Natural killer cell (primary cell): ENCODE measurements around the gene HABP2. TPM values are rescaled to one million over a fixed set of nuclear protein-coding genes. Genes with fewer than 3 reads are reported as not detected.

Experiments used
- ATAC-seq, 3 donors: fragments of 150-1000 bp in 2 of 3; fragments of 200-7000 bp in 1 of 3; cut with Tn5 transposase; 1 replicate in 1 of 3; 2 replicates in 2 of 3; pipeline ENCODE4 v1.10.0; 2021; ENCODE audit warnings: mild to moderate bottlenecking in 2 of 3, moderate library complexity in 2 of 3
- DNase-seq, 2 donors: peaks; one replicate each; pipeline versions ENCODE4 v3.0.0 to v3.0.0-alpha.2; 2013 to 2021; ENCODE audit warnings: mixed read lengths in 1 of 2
- H3K27ac ChIP-seq: one replicate; pipeline ENCODE4 v1.5.1; 2013; ENCODE audit warnings: mild to moderate bottlenecking, low read length
- H3K27me3 ChIP-seq: one replicate; pipeline ENCODE4 v1.6.1; 2013; ENCODE audit warnings: low read length; ENCODE audit not compliant: control insufficient read depth, insufficient read depth
- H3K36me3 ChIP-seq: one replicate; pipeline ENCODE4 v1.6.1; 2013; ENCODE audit warnings: low read length; ENCODE audit not compliant: control insufficient read depth, insufficient read depth
- H3K4me1 ChIP-seq: one replicate; pipeline ENCODE4 v1.6.1; 2013; ENCODE audit warnings: low read length; ENCODE audit not compliant: control insufficient read depth, insufficient read depth
- H3K4me3 ChIP-seq: one replicate; pipeline ENCODE4 v1.5.1; 2013; ENCODE audit warnings: low read length
- H3K9me3 ChIP-seq: one replicate; pipeline ENCODE4 v1.6.1; 2013; ENCODE audit warnings: low read length; ENCODE audit not compliant: control insufficient read depth, insufficient read depth
- H3K27ac Mint-ChIP-seq, 2 donors: one replicate each; pipeline ENCODE4 v1.8.0; 2022; ENCODE audit warnings: mild to moderate bottlenecking in 2 of 2, mixed read lengths in 2 of 2, moderate library complexity in 1 of 2
- H3K27me3 Mint-ChIP-seq, 2 donors: one replicate each; pipeline ENCODE4 v1.8.0; 2022; ENCODE audit warnings: low read depth in 2 of 2, mixed read lengths in 2 of 2
- H3K36me3 Mint-ChIP-seq: one replicate; pipeline ENCODE4 v1.8.0; 2022; ENCODE audit warnings: mixed read lengths
- H3K4me1 Mint-ChIP-seq, 2 donors: one replicate each; pipeline ENCODE4 v1.8.0; 2022; ENCODE audit warnings: mixed read lengths in 2 of 2
- H3K4me3 Mint-ChIP-seq: one replicate; pipeline ENCODE4 v1.8.0; 2022; ENCODE audit warnings: mild to moderate bottlenecking, moderate library complexity, mixed read lengths
- H3K9me3 Mint-ChIP-seq, 2 donors: one replicate each; pipeline ENCODE4 v1.8.0; 2022; ENCODE audit warnings: mixed read lengths in 2 of 2
- WGBS: methylation state at CpG from one replicate; pipeline ENCODE4 v1.1.7; 2013; ENCODE audit warnings: missing lambda C conversion rate; ENCODE audit not compliant: insufficient coverage; 5-methylcytosine and 5-hydroxymethylcytosine counted together
- intact Hi-C: fragments of 100-400 bp; cut with micrococcal nuclease; formaldehyde crosslinking; loops from one replicate; pipeline ENCODE4 v1.14.2; 2022
- total RNA-seq, 4 donors: library from RNA; stranded (reverse); fragments of 120-200 nt in 1 of 4; gene quantifications; one replicate each; pipeline versions ENCODE4 v1.2.3 to v1.2.4, GENCODE V29; 2013 to 2022
- TF ChIP-seq, protein P1 (sequence below): fragments of 200-600 bp; IDR thresholded peaks from one replicate; pipeline ENCODE4 v1.8.0; 2022; ENCODE audit warnings: antibody characterized with exemption

HABP2 gene
- total RNA-seq, 3 donors from 2014 or later (not counting 1 experiment from before 2014, with no cell fraction given), result not detected

DNA sequence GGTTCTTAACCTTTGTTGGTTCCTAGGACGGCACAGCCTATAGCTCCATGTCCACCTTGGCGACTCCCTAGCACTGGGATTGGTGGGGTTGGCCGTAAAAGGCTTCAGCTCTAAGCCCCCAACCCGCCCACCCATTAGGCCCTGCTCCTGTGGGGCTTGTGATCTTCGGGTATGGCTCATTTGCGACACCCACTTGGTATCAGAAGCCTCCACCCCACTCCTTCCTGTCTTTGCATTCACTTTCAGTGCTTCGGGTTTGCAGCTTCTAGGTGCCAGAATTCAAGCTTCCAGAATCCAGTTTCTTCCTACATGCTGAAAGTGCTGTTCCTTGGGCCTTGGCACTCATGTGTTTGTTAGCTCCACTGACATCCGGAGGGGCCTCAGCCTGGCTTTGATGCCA, 39.5 kb downstream of the HABP2 start:
- Histone ChIP-seq H3K36me3 (no peaks in the 10 kb centered on the region), H3K27ac (no peak overlapping the region), H3K27me3 (no peaks in the 10 kb centered on the region), H3K9me3 (no peaks in the 10 kb centered on the region), H3K4me3 (no peak overlapping the region), H3K4me1 (no peaks in the 10 kb centered on the region)
- no peak for DNase-seq
- TF ChIP-seq, protein P1, sequence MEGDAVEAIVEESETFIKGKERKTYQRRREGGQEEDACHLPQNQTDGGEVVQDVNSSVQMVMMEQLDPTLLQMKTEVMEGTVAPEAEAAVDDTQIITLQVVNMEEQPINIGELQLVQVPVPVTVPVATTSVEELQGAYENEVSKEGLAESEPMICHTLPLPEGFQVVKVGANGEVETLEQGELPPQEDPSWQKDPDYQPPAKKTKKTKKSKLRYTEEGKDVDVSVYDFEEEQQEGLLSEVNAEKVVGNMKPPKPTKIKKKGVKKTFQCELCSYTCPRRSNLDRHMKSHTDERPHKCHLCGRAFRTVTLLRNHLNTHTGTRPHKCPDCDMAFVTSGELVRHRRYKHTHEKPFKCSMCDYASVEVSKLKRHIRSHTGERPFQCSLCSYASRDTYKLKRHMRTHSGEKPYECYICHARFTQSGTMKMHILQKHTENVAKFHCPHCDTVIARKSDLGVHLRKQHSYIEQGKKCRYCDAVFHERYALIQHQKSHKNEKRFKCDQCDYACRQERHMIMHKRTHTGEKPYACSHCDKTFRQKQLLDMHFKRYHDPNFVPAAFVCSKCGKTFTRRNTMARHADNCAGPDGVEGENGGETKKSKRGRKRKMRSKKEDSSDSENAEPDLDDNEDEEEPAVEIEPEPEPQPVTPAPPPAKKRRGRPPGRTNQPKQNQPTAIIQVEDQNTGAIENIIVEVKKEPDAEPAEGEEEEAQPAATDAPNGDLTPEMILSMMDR, result no peak
- H3K4me3 Mint-ChIP-seq, result no peak overlapping the region
- H3K9me3 Mint-ChIP-seq, result no peaks in the 10 kb centered on the region
- 74% methylated on average over 7 of the region's 8 CpGs for WGBS
- peaks cover 3 to 7% of the 10 kb centered on the region in 2 donors for H3K27me3 Mint-ChIP-seq
- H3K36me3 Mint-ChIP-seq, result no peaks in the 10 kb centered on the region
- no peaks in the 10 kb centered on the region for H3K4me1 Mint-ChIP-seq
- intact Hi-C loops, result no loop called here
- no peak overlapping the region for H3K27ac Mint-ChIP-seq
- no peak for ATAC-seq

DNA sequence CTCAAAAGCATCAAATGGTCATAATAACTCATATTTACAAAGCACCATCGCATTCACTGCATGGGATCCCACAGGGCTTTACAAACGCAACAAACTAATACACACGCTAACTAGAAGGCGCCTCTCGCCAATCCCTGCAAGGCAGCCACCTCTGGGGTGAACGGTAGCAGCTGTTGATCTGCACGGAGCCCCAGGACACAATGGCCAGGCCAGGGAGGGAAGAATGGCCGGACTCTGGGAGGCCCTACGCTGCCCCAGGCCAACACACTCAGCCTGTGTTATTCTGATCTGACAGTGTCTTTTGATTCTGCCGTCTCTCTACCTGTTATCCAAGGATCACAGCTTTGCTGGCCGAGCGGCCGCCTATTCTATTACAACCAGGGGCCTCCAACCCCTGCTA, 41.8 kb downstream of the HABP2 start:
- ATAC-seq, result no peak
- intact Hi-C loops, result no loop called here
- Histone ChIP-seq H3K4me1 (no peaks in the 10 kb centered on the region), H3K9me3 (no peaks in the 10 kb centered on the region), H3K4me3 (no peak overlapping the region), H3K27ac (no peak overlapping the region), H3K27me3 (no peaks in the 10 kb centered on the region), H3K36me3 (no peaks in the 10 kb centered on the region)
- TF ChIP-seq, protein P1, result no peak
- Mint-ChIP-seq H3K27me3 (peaks cover 3 to 7% of the 10 kb centered on the region in 2 donors), H3K36me3 (no peaks in the 10 kb centered on the region), H3K27ac (no peak overlapping the region), H3K9me3 (no peaks in the 10 kb centered on the region), H3K4me3 (no peak overlapping the region), H3K4me1 (no peaks in the 10 kb centered on the region)
- DNase-seq, result no peak
- 92% methylated on average over 13 of the region's 13 CpGs for WGBS

DNA sequence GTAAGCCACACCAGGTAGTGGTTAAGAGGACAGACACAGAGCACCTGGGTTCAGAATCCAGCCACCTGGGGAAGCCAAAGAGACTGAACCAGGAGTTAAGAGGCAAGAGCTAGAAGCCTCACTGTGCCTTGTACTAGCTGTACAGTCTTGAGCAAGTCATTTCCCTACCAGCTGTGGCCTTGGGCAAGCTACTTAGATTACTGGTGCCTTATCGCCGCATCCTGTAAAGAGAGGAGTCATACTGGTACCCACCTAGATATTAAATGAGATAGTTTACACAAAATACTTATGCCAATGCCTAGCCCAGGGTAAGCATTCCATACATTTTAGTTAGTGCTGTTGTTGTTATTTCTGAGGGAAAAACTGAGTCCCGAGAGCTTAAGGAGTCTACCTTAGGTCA, 47.7 kb downstream of the HABP2 start:
- no peaks in the 10 kb centered on the region for H3K4me1 Mint-ChIP-seq
- TF ChIP-seq, protein P1, result no peak

DNA sequence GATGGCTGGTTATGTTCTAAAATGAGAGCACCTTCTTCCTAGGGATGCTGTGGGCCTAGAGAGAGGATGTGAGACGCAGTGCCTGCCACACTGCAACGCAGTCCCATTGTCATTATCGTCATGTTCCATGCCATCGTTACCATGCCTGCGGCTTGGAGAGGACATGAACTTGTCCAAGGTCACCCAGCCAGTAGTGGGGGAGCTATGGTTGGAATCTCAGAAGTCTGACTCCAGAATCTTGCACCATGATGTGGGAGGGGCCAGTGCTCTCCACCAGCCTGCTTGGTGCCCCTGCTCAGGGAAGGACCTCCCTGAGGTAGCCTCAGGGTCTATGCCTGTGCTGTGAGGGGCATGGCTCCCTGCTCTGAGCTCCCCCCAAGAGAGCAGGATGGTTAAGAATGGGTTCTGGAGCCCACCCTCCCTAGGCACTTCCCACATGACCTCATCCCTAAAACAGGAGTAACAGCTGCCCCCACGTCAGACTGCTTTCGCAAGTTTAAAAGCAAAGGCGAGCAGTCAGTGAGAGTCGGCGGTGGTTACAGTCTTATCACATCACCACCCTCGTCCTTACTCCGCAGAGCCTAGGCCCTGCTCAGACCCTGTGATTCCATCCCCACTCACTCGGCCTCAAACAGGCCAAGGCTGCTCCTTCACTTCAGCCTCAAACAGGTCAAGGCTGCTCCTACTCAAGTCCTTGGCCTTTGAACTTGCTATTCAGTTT, 50.4 kb downstream of the HABP2 start:
- Mint-ChIP-seq H3K9me3 (no peaks in the 10 kb centered on the region), H3K27ac (no peak overlapping the region), H3K27me3 (peaks cover 0 to 6% of the 10 kb centered on the region in 2 donors), H3K4me1 (no peaks in the 10 kb centered on the region), H3K4me3 (no peak overlapping the region), H3K36me3 (no peaks in the 10 kb centered on the region)
- Histone ChIP-seq H3K27me3 (no peaks in the 10 kb centered on the region), H3K9me3 (no peaks in the 10 kb centered on the region), H3K36me3 (no peaks in the 10 kb centered on the region), H3K4me1 (no peaks in the 10 kb centered on the region), H3K4me3 (no peak overlapping the region), H3K27ac (no peak overlapping the region)
- 87% methylated on average over 13 of the region's 13 CpGs for WGBS
- DNase-seq (no peak), ATAC-seq (peak in 1 of 3 donors; percentile 8)
- intact Hi-C loops, result no loop called here
- TF ChIP-seq, protein P1, result no peak

More for the DNA sequence above, 47.7 kb downstream of the HABP2 start:
- no peaks in the 10 kb centered on the region for H3K27me3 ChIP-seq
- ATAC-seq (no peak), DNase-seq (no peak)
- H3K36me3 Mint-ChIP-seq, result no peaks in the 10 kb centered on the region
- no peaks in the 10 kb centered on the region for H3K9me3 Mint-ChIP-seq
- H3K27ac ChIP-seq, result no peak overlapping the region
- no peaks in the 10 kb centered on the region for H3K36me3 ChIP-seq
- intact Hi-C loops, result no loop called here
- no peaks in the 10 kb centered on the region for H3K9me3 ChIP-seq
- H3K4me3 ChIP-seq, result no peak overlapping the region
- H3K4me3 Mint-ChIP-seq, result no peak overlapping the region
- H3K27me3 Mint-ChIP-seq, result peaks cover 0 to 2% of the 10 kb centered on the region in 2 donors
- no peaks in the 10 kb centered on the region for H3K4me1 ChIP-seq
- 91% methylated on average over 1 of the region's 3 CpGs for whole genome bisulfite sequencing
- H3K27ac Mint-ChIP-seq, result no peak overlapping the region
